Stimulated activated CD4-positive, alpha-beta T cell treated with anti-CD3 and anti-CD28 coated beads, Interleukin-4, amount 100 ng/mL, for 4 hours (primary cell): ENCODE data around the gene XPO5.
"Not testable (repeated sequence)": the region's sequence is repeated elsewhere in the genome, so short reads cannot be mapped to it uniquely, and the experiment has no call there.

Experiments
- DNase-seq, 2 experiments: peaks; one replicate each; pipeline ENCODE4 v3.0.0-alpha.2; 2020

Gene XPO5

GRCh38 chr6:43575772-43576551 is at the start of gene XPO5, which contains the start of gene POLH:
TSS of gene XPO5 (minus strand) at chr6:43576038. CDS start at chr6:43575864, 174 bp downstream.
TSS of gene POLH (plus strand) at chr6:43576185. CDS start at chr6:43582320, 6,135 bp downstream.
- DNase-seq: peak; percentile 89 to 91

GRCh38 chr6:43625393-43625992 is 49.7 kb upstream of the XPO5 start:
- DNase-seq: no peak

- no peak for DNase-seq
Measured at GRCh38 chr6:43624786-43625288, 49.0 kb upstream of the XPO5 start.

- DNase-seq: no peak
Measured at GRCh38 chr6:43623880-43624785, 48.3 kb upstream of the XPO5 start.

GRCh38 chr6:43622541-43622940 is 46.7 kb upstream of the XPO5 start:
- DNase-seq: no peak

GRCh38 chr6:43621836-43622180 is 46.0 kb upstream of the XPO5 start:
- no peak for DNase-seq

- no peak for DNase-seq
Measured at GRCh38 chr6:43621078-43621835, 45.4 kb upstream of the XPO5 start.

GRCh38 chr6:43616725-43617472 is 41.1 kb upstream of the XPO5 start:
- no peak for DNase-seq

- no peak for DNase-seq
Measured at GRCh38 chr6:43614396-43614730, 38.5 kb upstream of the XPO5 start.

- no peak for DNase-seq
Measured at GRCh38 chr6:43613721-43614395, 38.0 kb upstream of the XPO5 start.

GRCh38 chr6:43610431-43610830 is 34.6 kb upstream of the XPO5 start:
- no peak for DNase-seq

GRCh38 chr6:43609402-43609801 is 33.6 kb upstream of the XPO5 start:
- DNase-seq: no peak

GRCh38 chr6:43608807-43609206 is 33.0 kb upstream of the XPO5 start:
- no peak for DNase-seq

- peak; percentile 32 to 53 for DNase-seq
Measured at GRCh38 chr6:43608310-43608763, 32.5 kb upstream of the XPO5 start.

GRCh38 chr6:43606019-43606418 is 30.2 kb upstream of the XPO5 start:
- DNase-seq: no peak

GRCh38 chr6:43604174-43604573 is 28.3 kb upstream of the XPO5 start:
- no peak for DNase-seq

GRCh38 chr6:43600595-43600994 is 24.8 kb upstream of the XPO5 start:
- no peak for DNase-seq

- DNase-seq: no peak
Measured at GRCh38 chr6:43593938-43594337, 18.1 kb upstream of the XPO5 start.

- not testable (repeated sequence) for DNase-seq
Measured at GRCh38 chr6:43589564-43589963, 13.7 kb upstream of the XPO5 start.

- no peak for DNase-seq
Measured at GRCh38 chr6:43588194-43588593, 12.4 kb upstream of the XPO5 start.

- DNase-seq: no peak
Measured at GRCh38 chr6:43584892-43585570, 9.2 kb upstream of the XPO5 start.
